C4-2B (cell line): ENCODE measurements around the gene ATXN1.

Experiments used
- CTCF ChIP-seq: fragments of 450-650 bp; conservative IDR thresholded peaks from 2 replicates; pipeline ENCODE4 v1.5.1; 2017; ENCODE audit warnings: mild to moderate bottlenecking
- ZFX ChIP-seq: fragments of 450-650 bp; IDR thresholded peaks from 2 replicates; pipeline ENCODE4 v1.6.1; 2017

GRCh38 chr6:16657768-16658167, 103.5 kb downstream of the ATXN1 start:
- no peak for TF ChIP-seq CTCF
- TF ChIP-seq ZFX = no peak
